ENCODE results near the gene MIGA2. TPM values are rescaled to one million over a fixed set of nuclear protein-coding genes. Genes with fewer than 3 reads are reported as not detected.

Gene MIGA2
- total and polyA plus RNA-seq, 9 of the 15 experiments (the other 6 are each of a cell fraction or from before 2014, with no cell fraction given): 0.15 to 54.1 (median 18.0) TPM

- no peak overlapping the region for H3K9ac ChIP-seq (ENCODE audit: insufficient read depth in 1 of 2, low read depth in 2 of 2, low read length in 2 of 2)
- H3K9me3 ChIP-seq (replicated peaks; ENCODE audit: control insufficient read depth, insufficient read depth, low read depth, low read length): no peaks in the 10 kb centered on the region
- DNase-seq (ENCODE audit: extremely low read depth in 1 of 4, low spot score in 3 of 4) (no peak), FAIRE-seq (no peak), ATAC-seq (peak; percentile 5; the same call in 2 of the 3 replicates)
- H3K79me2 ChIP-seq (ENCODE audit: control insufficient read depth, insufficient read depth, low read length): no peaks in the 10 kb centered on the region
- H3K4me2 ChIP-seq (ENCODE audit: insufficient read depth, low read length): no peak overlapping the region
- CTCF ChIA-PET (ENCODE audit: low intra/inter-chr PET ratio): no interaction called here
- peaks cover 3% of the 10 kb centered on the region; the same call in 1 of the 3 replicates for H3K36me3 ChIP-seq (ENCODE audit: control insufficient read depth, insufficient read depth, low read length)
- no TSS peak for BruUV-seq (replicated peaks)
- H4K20me1 ChIP-seq (replicated peaks; ENCODE audit: control insufficient read depth, insufficient read depth, low read length): no peaks in the 10 kb centered on the region
- POLR2A ChIA-PET: interaction anchor here (0.9 to 1.0 kb wide), 3 partner anchors 9 to 274 kb away, joined by 3 to 5 read pairs (median 3); partner anchors contain the start of gene SPOUT1
- H3K9me1 ChIP-seq (ENCODE audit: control insufficient read depth, insufficient read depth, low read length): peaks cover 3% of the 10 kb centered on the region
- no peak overlapping the region for H3K27ac ChIP-seq (ENCODE audit: extremely low read depth, low read depth, low read length)
- WGBS (ENCODE audit: insufficient coverage, low coverage, missing lambda C conversion rate): 57% methylated on average over 4 of the region's 4 CpGs
- no peaks in the 10 kb centered on the region for H3K27me3 ChIP-seq (ENCODE audit: control insufficient read depth in 2 of 2, insufficient read depth in 2 of 2, low read length in 2 of 2)
- H3K4me1 ChIP-seq (replicated peaks in 1 of 2; ENCODE audit: control insufficient read depth in 2 of 2, insufficient read depth in 2 of 2, low read length in 2 of 2): peaks cover 14 to 40% of the 10 kb centered on the region in 2 experiments
- intact Hi-C loops (cut with micrococcal nuclease) (no loop called here), in situ Hi-C loops (cut with MboI) (no loop called here)
- H3K4me3 ChIP-seq: no peak overlapping the region
- H2AFZ ChIP-seq (ENCODE audit: low read depth, low read length): 0 out of 2 replicates have a peak overlapping the region, but pooled peaks have one; percentile 28
- TF ChIP-seq KDM1A (IDR thresholded peaks at IDR 0.05) (no peak), LCOR (CRISPR knock-in tag; IDR thresholded peaks at IDR 0.05) (no peak), SP2 (IDR thresholded peaks at IDR 0.05; ENCODE audit: extremely low read depth, low read depth, low read length, poor library complexity, severe bottlenecking) (no peak), MCM5 (IDR thresholded peaks at IDR 0.05; ENCODE audit: low read depth) (no peak), KLF10 (CRISPR knock-in tag; IDR thresholded peaks at IDR 0.05) (no peak), CAMTA2 (CRISPR knock-in tag; conservative IDR thresholded peaks at IDR 0.05) (no peak), ZNF354B (CRISPR knock-in tag; IDR thresholded peaks at IDR 0.05) (no peak), MLX (CRISPR knock-in tag; conservative IDR thresholded peaks at IDR 0.05) (no peak), ZNF740 (CRISPR knock-in tag; IDR thresholded peaks at IDR 0.05) (no peak), ZNF740 (tag; IDR thresholded peaks at IDR 0.05) (no peak), PURB (CRISPR knock-in tag; IDR thresholded peaks at IDR 0.05; ENCODE audit: low read depth) (no peak), KLF16 (IDR thresholded peaks at IDR 0.05) (no peak), HMGN3 (IDR thresholded peaks at IDR 0.05; ENCODE audit: borderline replicate concordance, extremely low read depth, insufficient read length, low read depth, low read length) (no peak), BRCA1 (IDR thresholded peaks at IDR 0.05) (no peak), BRCA1 (CRISPR knock-in tag; IDR thresholded peaks at IDR 0.05) (no peak), PML (IDR thresholded peaks at IDR 0.05; ENCODE audit: low read length) (no peak), FOXM1 (IDR thresholded peaks at IDR 0.05; ENCODE audit: low read depth) (no peak), FOXM1 (CRISPR knock-in tag; IDR thresholded peaks at IDR 0.05; ENCODE audit: low read depth) (no peak), SRSF3 (IDR thresholded peaks at IDR 0.05; ENCODE audit: insufficient read depth, low read length) (no peak), PPARD (CRISPR knock-in tag; IDR thresholded peaks at IDR 0.05) (no peak)
These were observed 67.2 kb downstream of the MIGA2 start for GRCh38 chr9:129103595-129103965.
